ENCODE measurements around the gene MATR3. TPM values are rescaled to one million over a fixed set of nuclear protein-coding genes. Genes with fewer than 3 reads are reported as not detected.

The MATR3 gene
- total RNA-seq, 6 experiments from 2014 or later: 117 to 179 (median 140) TPM

GRCh38 chr5:139251281-139251687 is 42.3 kb upstream of the MATR3 start:
- no peak overlapping the region for H3K4me3 Mint-ChIP-seq
- no peak for TF ChIP-seq CTCF (IDR thresholded peaks at IDR 0.05)
- peaks cover 18% of the 10 kb centered on the region for H3K4me1 Mint-ChIP-seq (ENCODE audit: low read depth)
- H3K27me3 Mint-ChIP-seq (ENCODE audit: insufficient read depth): peaks cover 3% of the 10 kb centered on the region
- no peak for DNase-seq
- H3K9me3 Mint-ChIP-seq: no peaks in the 10 kb centered on the region
- H3K36me3 Mint-ChIP-seq (ENCODE audit: low read depth): no peaks in the 10 kb centered on the region
- no peak overlapping the region for H3K27ac Mint-ChIP-seq

GRCh38 chr5:139251695-139252288 is 41.7 kb upstream of the MATR3 start:
- Mint-ChIP-seq H3K36me3 (ENCODE audit: low read depth) (no peaks in the 10 kb centered on the region), H3K9me3 (no peaks in the 10 kb centered on the region), H3K4me1 (ENCODE audit: low read depth) (peaks cover 13% of the 10 kb centered on the region), H3K27ac (no peak overlapping the region), H3K27me3 (ENCODE audit: insufficient read depth) (peaks cover 6% of the 10 kb centered on the region), H3K4me3 (no peak overlapping the region)
- no peak for DNase-seq
- TF ChIP-seq CTCF (IDR thresholded peaks at IDR 0.05): no peak

- H3K4me3 Mint-ChIP-seq: no peak overlapping the region
- H3K27me3 Mint-ChIP-seq (ENCODE audit: insufficient read depth): peaks cover 7% of the 10 kb centered on the region
- H3K9me3 Mint-ChIP-seq: no peaks in the 10 kb centered on the region
- H3K36me3 Mint-ChIP-seq (ENCODE audit: low read depth): no peaks in the 10 kb centered on the region
- H3K27ac Mint-ChIP-seq: no peak overlapping the region
- H3K4me1 Mint-ChIP-seq (ENCODE audit: low read depth): peaks cover 12% of the 10 kb centered on the region
- no peak for TF ChIP-seq CTCF (IDR thresholded peaks at IDR 0.05)
- DNase-seq: no peak
Observed at GRCh38 chr5:139253115-139253514, 40.4 kb upstream of the MATR3 start.

GRCh38 chr5:139256820-139257219 is 36.7 kb upstream of the MATR3 start:
- H3K27ac Mint-ChIP-seq: no peak overlapping the region
- no peak for DNase-seq
- peaks cover 6% of the 10 kb centered on the region for H3K27me3 Mint-ChIP-seq (ENCODE audit: insufficient read depth)
- TF ChIP-seq CTCF (IDR thresholded peaks at IDR 0.05): no peak
- no peaks in the 10 kb centered on the region for H3K9me3 Mint-ChIP-seq
- no peak overlapping the region for H3K4me3 Mint-ChIP-seq
- H3K4me1 Mint-ChIP-seq (ENCODE audit: low read depth): peaks cover 7% of the 10 kb centered on the region
- no peaks in the 10 kb centered on the region for H3K36me3 Mint-ChIP-seq (ENCODE audit: low read depth)

GRCh38 chr5:139262059-139262741 is 31.3 kb upstream of the MATR3 start:
- DNase-seq: no peak
- Mint-ChIP-seq H3K27ac (no peak overlapping the region), H3K36me3 (ENCODE audit: low read depth) (no peaks in the 10 kb centered on the region), H3K4me1 (ENCODE audit: low read depth) (peaks cover 12% of the 10 kb centered on the region; the same call in 1 of the 2 replicates), H3K27me3 (ENCODE audit: insufficient read depth) (peaks cover 2% of the 10 kb centered on the region), H3K4me3 (no peak overlapping the region), H3K9me3 (no peaks in the 10 kb centered on the region)
- TF ChIP-seq CTCF (IDR thresholded peaks at IDR 0.05): no peak

All from HFFc6 (cell line).